GM19328 (cell line): ENCODE results near the gene CNST.

Experiments used
- ATAC-seq: cut with Tn5 transposase; IDR thresholded peaks from one replicate; pipeline ENCODE4 v1.9.1; 2021; ENCODE audit warnings: mild to moderate bottlenecking, moderate library complexity; ENCODE audit not compliant: unreplicated experiment

The CNST gene

GRCh38 chr1:246566128-246566812, at the start of gene CNST, which contains the start of gene TFB2M:
Gene CNST, plus strand, starts transcription at chr1:246566456. Its CDS starts 25,107 bp downstream, at chr1:246591563.
Gene TFB2M, minus strand, starts transcription at chr1:246566261. Its CDS starts 123 bp downstream, at chr1:246566138.
- peak; percentile 89 for ATAC-seq

GRCh38 chr1:246517391-246517790, 48.9 kb upstream of the CNST start:
- ATAC-seq = no peak

GRCh38 chr1:246518456-246519205, 47.6 kb upstream of the CNST start:
- no peak for ATAC-seq

- no peak for ATAC-seq
Measured at GRCh38 chr1:246519514-246519913, 46.7 kb upstream of the CNST start.

- ATAC-seq = no peak
Measured at GRCh38 chr1:246526380-246526779, 39.9 kb upstream of the CNST start.

GRCh38 chr1:246526915-246527314, 39.3 kb upstream of the CNST start:
- no peak for ATAC-seq

GRCh38 chr1:246527402-246528088, 38.7 kb upstream of the CNST start:
- ATAC-seq = no peak

- ATAC-seq = no peak
Measured at GRCh38 chr1:246528933-246529731, 37.1 kb upstream of the CNST start.

GRCh38 chr1:246530482-246530881, 35.8 kb upstream of the CNST start:
- ATAC-seq = no peak

GRCh38 chr1:246532519-246532918, 33.7 kb upstream of the CNST start:
- ATAC-seq = no peak

GRCh38 chr1:246533371-246533905, 32.8 kb upstream of the CNST start:
- no peak for ATAC-seq

- no peak for ATAC-seq
Measured at GRCh38 chr1:246534114-246534513, 32.1 kb upstream of the CNST start.

- ATAC-seq = no peak
Measured at GRCh38 chr1:246537441-246537840, 28.8 kb upstream of the CNST start.

GRCh38 chr1:246537887-246538286, 28.4 kb upstream of the CNST start:
- no peak for ATAC-seq

GRCh38 chr1:246540738-246541491, 25.3 kb upstream of the CNST start:
- ATAC-seq = no peak

- ATAC-seq = no peak
Measured at GRCh38 chr1:246544001-246544400, 22.3 kb upstream of the CNST start.

- ATAC-seq = no peak
Measured at GRCh38 chr1:246549665-246550064, 16.6 kb upstream of the CNST start.

- no peak for ATAC-seq
Measured at GRCh38 chr1:246550402-246550801, 15.9 kb upstream of the CNST start.

GRCh38 chr1:246552110-246552509, 14.1 kb upstream of the CNST start:
- ATAC-seq = no peak

GRCh38 chr1:246554201-246554600, 12.1 kb upstream of the CNST start:
- no peak for ATAC-seq
